Right lobe of liver (tissue), 4 donors: ENCODE measurements around the gene HDAC4.

Source experiments
- CTCF ChIP-seq, 4 donors: fragments of 200-600 bp in 3 of 4; fragments of 450-650 bp in 1 of 4; IDR thresholded peaks; one replicate each; pipeline versions ENCODE4 v1.5.1 to v1.8.0; 2016 to 2022; ENCODE audit warnings: antibody characterized with exemption in 4 of 4, mild to moderate bottlenecking in 2 of 4
- POLR2A ChIP-seq: fragments of 450-650 bp; IDR thresholded peaks from one replicate; pipeline ENCODE4 v1.6.1; 2017; ENCODE audit warnings: antibody characterized with exemption, mild to moderate bottlenecking
- donor health status: DM: no; HTN: no; CAD: no.
- donor health status: DM: no; HTN: no; CAD: no.
- donor health status: DM: no; HTN: yes; CAD: no.

DNA sequence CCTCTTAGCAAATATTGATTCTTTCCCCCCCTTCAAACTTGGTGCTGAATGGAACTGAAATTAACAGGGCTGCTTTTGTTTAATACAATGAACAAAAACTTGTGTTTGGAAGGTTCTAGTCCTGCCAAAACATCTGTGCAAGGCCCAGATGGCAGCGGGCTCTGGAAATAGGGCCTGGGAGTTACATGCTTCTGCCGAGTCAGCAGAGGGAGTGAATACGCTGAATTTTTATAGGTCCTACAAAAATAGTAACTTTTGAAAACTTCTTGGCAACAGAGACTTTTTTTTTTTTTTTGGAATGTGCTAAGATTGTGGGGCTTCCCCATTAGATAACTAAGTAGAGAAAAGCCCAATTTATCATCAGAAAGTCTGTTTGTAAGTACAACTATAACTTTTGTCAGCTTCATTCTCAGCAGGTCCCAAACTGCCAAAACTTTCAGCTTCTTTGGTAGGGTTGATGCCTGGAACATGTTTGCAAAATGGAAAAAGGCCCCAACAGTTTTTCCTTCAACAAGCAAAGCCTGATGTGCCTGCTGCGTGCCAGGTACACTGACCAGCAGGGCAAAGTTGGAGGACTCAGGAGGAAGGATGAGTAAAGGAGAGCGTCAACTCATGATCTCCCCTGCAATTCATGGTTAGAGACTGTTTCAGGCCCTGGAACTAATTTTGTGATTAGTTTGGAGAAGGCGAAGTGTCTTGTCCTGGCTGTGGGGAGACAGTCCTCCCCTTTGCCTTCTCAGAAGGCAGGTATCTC is 45.1 kb upstream of the HDAC4 start:
- TF ChIP-seq CTCF (IDR thresholded peaks at IDR 0.05) (no peak), POLR2A (no peak)
